GM12874 (cell line): ENCODE data around the gene UCP3.

Source experiments
- TF ChIP-seq, protein P1 (sequence below): IDR thresholded peaks from 2 replicates; pipeline ENCODE4 v1.5.1; 2011; ENCODE audit warnings: low read depth, mild to moderate bottlenecking, control low read depth, low read length, moderate library complexity; ENCODE audit not compliant: insufficient read depth

Gene UCP3

DNA sequence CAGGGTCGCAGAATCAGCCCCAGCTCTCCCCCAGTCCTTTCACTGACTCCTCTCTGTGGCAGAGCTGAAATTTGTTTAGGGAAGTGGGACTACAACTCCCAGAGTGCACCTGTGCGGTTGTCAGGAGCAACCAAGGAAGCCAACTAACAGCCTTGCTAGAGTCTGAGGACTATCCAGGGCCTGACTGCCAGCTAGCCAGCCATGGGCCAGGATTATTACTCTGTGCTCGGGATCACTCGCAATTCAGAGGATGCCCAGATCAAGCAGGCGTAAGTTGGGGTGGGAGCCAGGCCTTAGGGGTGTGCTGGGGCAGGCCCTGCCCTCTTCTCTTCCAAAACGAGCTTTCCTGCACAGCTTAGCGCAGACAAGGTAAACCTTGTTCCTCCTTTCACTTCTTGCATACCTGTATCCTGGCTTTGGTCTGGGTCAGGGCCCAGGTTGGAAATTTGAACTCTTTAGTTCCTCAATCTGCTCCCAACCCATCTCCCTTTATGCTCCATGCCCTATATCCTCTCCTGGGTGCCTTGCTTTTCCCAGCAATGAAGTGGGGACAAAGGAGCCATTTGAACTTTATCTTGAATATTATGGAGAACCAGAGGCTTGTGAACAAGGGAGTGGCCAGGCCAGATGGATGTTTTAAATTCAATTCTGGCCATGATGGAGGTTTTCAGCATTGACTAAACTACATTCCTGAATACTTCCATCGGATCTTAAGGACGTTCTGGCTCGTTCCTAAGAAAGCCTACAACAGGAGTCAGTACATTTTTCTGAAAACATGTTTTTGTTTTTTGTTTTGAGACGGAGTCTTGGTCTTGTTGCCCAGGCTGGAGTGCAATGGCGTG lies 57.8 kb downstream of the UCP3 start, which contains the start of gene DNAJB13:
TSS of gene DNAJB13 (plus strand) at position 158 of the 842 bp plus-strand sequence. CDS start at position 202, 44 bp downstream.
- TF ChIP-seq, protein P1, sequence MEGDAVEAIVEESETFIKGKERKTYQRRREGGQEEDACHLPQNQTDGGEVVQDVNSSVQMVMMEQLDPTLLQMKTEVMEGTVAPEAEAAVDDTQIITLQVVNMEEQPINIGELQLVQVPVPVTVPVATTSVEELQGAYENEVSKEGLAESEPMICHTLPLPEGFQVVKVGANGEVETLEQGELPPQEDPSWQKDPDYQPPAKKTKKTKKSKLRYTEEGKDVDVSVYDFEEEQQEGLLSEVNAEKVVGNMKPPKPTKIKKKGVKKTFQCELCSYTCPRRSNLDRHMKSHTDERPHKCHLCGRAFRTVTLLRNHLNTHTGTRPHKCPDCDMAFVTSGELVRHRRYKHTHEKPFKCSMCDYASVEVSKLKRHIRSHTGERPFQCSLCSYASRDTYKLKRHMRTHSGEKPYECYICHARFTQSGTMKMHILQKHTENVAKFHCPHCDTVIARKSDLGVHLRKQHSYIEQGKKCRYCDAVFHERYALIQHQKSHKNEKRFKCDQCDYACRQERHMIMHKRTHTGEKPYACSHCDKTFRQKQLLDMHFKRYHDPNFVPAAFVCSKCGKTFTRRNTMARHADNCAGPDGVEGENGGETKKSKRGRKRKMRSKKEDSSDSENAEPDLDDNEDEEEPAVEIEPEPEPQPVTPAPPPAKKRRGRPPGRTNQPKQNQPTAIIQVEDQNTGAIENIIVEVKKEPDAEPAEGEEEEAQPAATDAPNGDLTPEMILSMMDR = no peak
